ENCODE measurements around the gene MTMR4.

MTMR4 gene

GRCh38 chr17:58534331-58534730, 19.9 kb upstream of the MTMR4 start:
- Histone ChIP-seq H3K27me3 (ENCODE audit: control insufficient read depth, insufficient read depth, low read length) (peaks cover 23% of the 10 kb centered on the region), H3K4me1 (ENCODE audit: control insufficient read depth, insufficient read depth, low read length) (peaks cover 9% of the 10 kb centered on the region), H3K4me3 (ENCODE audit: low read depth, low read length) (no peak overlapping the region)

GRCh38 chr17:58533616-58534188, 19.3 kb upstream of the MTMR4 start:
- H3K4me1 ChIP-seq (ENCODE audit: control insufficient read depth, insufficient read depth, low read length): peaks cover 9% of the 10 kb centered on the region
- peaks cover 23% of the 10 kb centered on the region for H3K27me3 ChIP-seq (ENCODE audit: control insufficient read depth, insufficient read depth, low read length)
- no peak overlapping the region for H3K9ac ChIP-seq (ENCODE audit: low read depth, low read length)
- no peak overlapping the region for H3K4me3 ChIP-seq (ENCODE audit: low read depth, low read length)
- H3K9me3 ChIP-seq (ENCODE audit: control insufficient read depth, insufficient read depth, low read length): no peaks in the 10 kb centered on the region
- H3K36me3 ChIP-seq (ENCODE audit: control insufficient read depth, insufficient read depth, low read length): no peaks in the 10 kb centered on the region

More at GRCh38 chr17:58534331-58534730, 19.9 kb upstream of the MTMR4 start:
- Histone ChIP-seq H3K9ac (ENCODE audit: low read depth, low read length) (no peak overlapping the region), H3K36me3 (ENCODE audit: control insufficient read depth, insufficient read depth, low read length) (no peaks in the 10 kb centered on the region), H3K9me3 (ENCODE audit: control insufficient read depth, insufficient read depth, low read length) (no peaks in the 10 kb centered on the region)

GRCh38 chr17:58532555-58532951, 18.1 kb upstream of the MTMR4 start:
- Histone ChIP-seq H3K4me1 (ENCODE audit: control insufficient read depth, insufficient read depth, low read length) (peaks cover 9% of the 10 kb centered on the region), H3K9ac (ENCODE audit: low read depth, low read length) (no peak overlapping the region), H3K4me3 (ENCODE audit: low read depth, low read length) (peak overlapping the region; percentile 63), H3K36me3 (ENCODE audit: control insufficient read depth, insufficient read depth, low read length) (no peaks in the 10 kb centered on the region), H3K9me3 (ENCODE audit: control insufficient read depth, insufficient read depth, low read length) (no peaks in the 10 kb centered on the region), H3K27me3 (ENCODE audit: control insufficient read depth, insufficient read depth, low read length) (peaks cover 23% of the 10 kb centered on the region)

- Histone ChIP-seq H3K4me3 (ENCODE audit: low read depth, low read length) (peak overlapping the region; percentile 63), H3K4me1 (ENCODE audit: control insufficient read depth, insufficient read depth, low read length) (peaks cover 9% of the 10 kb centered on the region), H3K9ac (ENCODE audit: low read depth, low read length) (no peak overlapping the region), H3K36me3 (ENCODE audit: control insufficient read depth, insufficient read depth, low read length) (no peaks in the 10 kb centered on the region), H3K9me3 (ENCODE audit: control insufficient read depth, insufficient read depth, low read length) (no peaks in the 10 kb centered on the region), H3K27me3 (ENCODE audit: control insufficient read depth, insufficient read depth, low read length) (peaks cover 22% of the 10 kb centered on the region)
Measured at GRCh38 chr17:58531661-58532554, 17.5 kb upstream of the MTMR4 start.

- Histone ChIP-seq H3K27me3 (ENCODE audit: control insufficient read depth, insufficient read depth, low read length) (peaks cover 21% of the 10 kb centered on the region), H3K9me3 (ENCODE audit: control insufficient read depth, insufficient read depth, low read length) (no peaks in the 10 kb centered on the region), H3K36me3 (ENCODE audit: control insufficient read depth, insufficient read depth, low read length) (no peaks in the 10 kb centered on the region), H3K9ac (ENCODE audit: low read depth, low read length) (no peak overlapping the region), H3K4me3 (ENCODE audit: low read depth, low read length) (peak overlapping the region; percentile 63), H3K4me1 (ENCODE audit: control insufficient read depth, insufficient read depth, low read length) (peaks cover 9% of the 10 kb centered on the region)
Measured at GRCh38 chr17:58531122-58531521, 16.7 kb upstream of the MTMR4 start.

- Histone ChIP-seq H3K9me3 (ENCODE audit: control insufficient read depth, insufficient read depth, low read length) (no peaks in the 10 kb centered on the region), H3K36me3 (ENCODE audit: control insufficient read depth, insufficient read depth, low read length) (no peaks in the 10 kb centered on the region), H3K27me3 (ENCODE audit: control insufficient read depth, insufficient read depth, low read length) (peaks cover 21% of the 10 kb centered on the region), H3K4me3 (ENCODE audit: low read depth, low read length) (no peak overlapping the region), H3K9ac (ENCODE audit: low read depth, low read length) (no peak overlapping the region), H3K4me1 (ENCODE audit: control insufficient read depth, insufficient read depth, low read length) (peaks cover 9% of the 10 kb centered on the region)
Measured at GRCh38 chr17:58530655-58531054, 16.2 kb upstream of the MTMR4 start.

- Histone ChIP-seq H3K27me3 (ENCODE audit: control insufficient read depth, insufficient read depth, low read length) (peaks cover 21% of the 10 kb centered on the region), H3K36me3 (ENCODE audit: control insufficient read depth, insufficient read depth, low read length) (no peaks in the 10 kb centered on the region), H3K4me1 (ENCODE audit: control insufficient read depth, insufficient read depth, low read length) (peaks cover 12% of the 10 kb centered on the region), H3K4me3 (ENCODE audit: low read depth, low read length) (no peak overlapping the region), H3K9ac (ENCODE audit: low read depth, low read length) (no peak overlapping the region), H3K9me3 (ENCODE audit: control insufficient read depth, insufficient read depth, low read length) (no peaks in the 10 kb centered on the region)
Measured at GRCh38 chr17:58529275-58529674, 14.8 kb upstream of the MTMR4 start.

- Histone ChIP-seq H3K4me1 (ENCODE audit: control insufficient read depth, insufficient read depth, low read length) (peaks cover 12% of the 10 kb centered on the region), H3K36me3 (ENCODE audit: control insufficient read depth, insufficient read depth, low read length) (no peaks in the 10 kb centered on the region), H3K9me3 (ENCODE audit: control insufficient read depth, insufficient read depth, low read length) (no peaks in the 10 kb centered on the region), H3K9ac (ENCODE audit: low read depth, low read length) (no peak overlapping the region), H3K27me3 (ENCODE audit: control insufficient read depth, insufficient read depth, low read length) (peaks cover 18% of the 10 kb centered on the region), H3K4me3 (ENCODE audit: low read depth, low read length) (no peak overlapping the region)
Measured at GRCh38 chr17:58528443-58528842, 14.0 kb upstream of the MTMR4 start.

GRCh38 chr17:58527949-58528348, 13.5 kb upstream of the MTMR4 start:
- Histone ChIP-seq H3K36me3 (ENCODE audit: control insufficient read depth, insufficient read depth, low read length) (no peaks in the 10 kb centered on the region), H3K9me3 (ENCODE audit: control insufficient read depth, insufficient read depth, low read length) (no peaks in the 10 kb centered on the region), H3K4me1 (ENCODE audit: control insufficient read depth, insufficient read depth, low read length) (peaks cover 12% of the 10 kb centered on the region), H3K9ac (ENCODE audit: low read depth, low read length) (no peak overlapping the region), H3K27me3 (ENCODE audit: control insufficient read depth, insufficient read depth, low read length) (peaks cover 15% of the 10 kb centered on the region), H3K4me3 (ENCODE audit: low read depth, low read length) (no peak overlapping the region)

- peaks cover 8% of the 10 kb centered on the region for H3K27me3 ChIP-seq (ENCODE audit: control insufficient read depth, insufficient read depth, low read length)
- H3K9me3 ChIP-seq (ENCODE audit: control insufficient read depth, insufficient read depth, low read length): no peaks in the 10 kb centered on the region
- H3K9ac ChIP-seq (ENCODE audit: low read depth, low read length): no peak overlapping the region
- H3K4me1 ChIP-seq (ENCODE audit: control insufficient read depth, insufficient read depth, low read length): peaks cover 8% of the 10 kb centered on the region
- no peaks in the 10 kb centered on the region for H3K36me3 ChIP-seq (ENCODE audit: control insufficient read depth, insufficient read depth, low read length)
- no peak overlapping the region for H3K4me3 ChIP-seq (ENCODE audit: low read depth, low read length)
Measured at GRCh38 chr17:58527306-58527705, 12.9 kb upstream of the MTMR4 start.

- H3K27me3 ChIP-seq (ENCODE audit: control insufficient read depth, insufficient read depth, low read length): no peaks in the 10 kb centered on the region
- peaks cover 4% of the 10 kb centered on the region for H3K4me1 ChIP-seq (ENCODE audit: control insufficient read depth, insufficient read depth, low read length)
- H3K36me3 ChIP-seq (ENCODE audit: control insufficient read depth, insufficient read depth, low read length): no peaks in the 10 kb centered on the region
- H3K9me3 ChIP-seq (ENCODE audit: control insufficient read depth, insufficient read depth, low read length): no peaks in the 10 kb centered on the region
- H3K4me3 ChIP-seq (ENCODE audit: low read depth, low read length): no peak overlapping the region
- no peak overlapping the region for H3K9ac ChIP-seq (ENCODE audit: low read depth, low read length)
Measured at GRCh38 chr17:58525239-58525638, 10.8 kb upstream of the MTMR4 start.

- H3K9me3 ChIP-seq (ENCODE audit: control insufficient read depth, insufficient read depth, low read length): no peaks in the 10 kb centered on the region
- no peaks in the 10 kb centered on the region for H3K36me3 ChIP-seq (ENCODE audit: control insufficient read depth, insufficient read depth, low read length)
- H3K4me3 ChIP-seq (ENCODE audit: low read depth, low read length): no peak overlapping the region
- H3K4me1 ChIP-seq (ENCODE audit: control insufficient read depth, insufficient read depth, low read length): peaks cover 12% of the 10 kb centered on the region
- no peaks in the 10 kb centered on the region for H3K27me3 ChIP-seq (ENCODE audit: control insufficient read depth, insufficient read depth, low read length)
- H3K9ac ChIP-seq (ENCODE audit: low read depth, low read length): no peak overlapping the region
Measured at GRCh38 chr17:58521680-58522079, 7.2 kb upstream of the MTMR4 start.
